HFF-Myc (cell line): ENCODE results near the gene SPOCK2.

Source experiments
- DNase-seq: peaks from one replicate; pipeline ENCODE4 v3.0.0-alpha.2; 2011; ENCODE audit warnings: low read depth; ENCODE audit errors: extremely low read depth
- H3K4me3 ChIP-seq: replicated peaks from 2 replicates; pipeline ENCODE4 v1.5.1; 2011; ENCODE audit warnings: low read depth, mild to moderate bottlenecking, control low read depth, low read length
- TF ChIP-seq, protein P1 (sequence below): IDR thresholded peaks from 2 replicates; pipeline ENCODE4 v1.5.1; 2012; ENCODE audit warnings: mild to moderate bottlenecking, low read depth, low read length, control low read depth; ENCODE audit errors: missing control alignments

SPOCK2 gene

DNA sequence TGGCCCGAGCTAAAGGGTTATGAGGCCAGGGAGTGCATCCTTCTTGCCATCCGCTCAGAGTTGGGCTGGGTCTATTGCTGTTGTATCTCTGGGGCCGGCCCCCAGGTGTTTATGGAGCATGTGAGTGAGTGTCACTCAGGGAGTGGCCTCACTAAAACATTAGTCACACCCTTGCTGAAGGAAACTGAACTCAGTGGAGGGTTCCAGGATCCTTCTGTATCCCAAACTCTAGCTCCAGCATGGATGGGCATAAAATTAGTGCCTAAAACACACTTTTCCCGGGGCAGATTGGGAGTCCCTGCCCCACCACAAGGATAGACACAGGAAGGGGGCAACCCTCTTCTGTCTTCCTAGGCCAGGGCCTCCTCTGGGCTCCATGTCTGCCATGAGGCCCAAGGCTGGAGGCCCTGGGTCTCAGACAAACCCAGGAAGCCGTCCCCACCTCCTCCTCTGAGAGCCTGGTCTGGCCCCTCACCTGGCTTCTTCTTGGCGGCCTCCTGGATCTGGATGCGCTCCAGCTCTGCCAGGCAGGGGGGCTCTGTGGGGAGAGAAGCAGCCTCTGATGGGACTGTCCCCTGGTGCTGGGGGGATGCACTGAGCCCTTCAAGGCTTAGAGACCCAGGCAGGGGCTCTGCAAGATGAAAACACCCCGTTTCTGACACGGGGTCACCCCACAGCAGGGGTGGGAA, 24.5 kb downstream of the SPOCK2 start:
- TF ChIP-seq, protein P1, sequence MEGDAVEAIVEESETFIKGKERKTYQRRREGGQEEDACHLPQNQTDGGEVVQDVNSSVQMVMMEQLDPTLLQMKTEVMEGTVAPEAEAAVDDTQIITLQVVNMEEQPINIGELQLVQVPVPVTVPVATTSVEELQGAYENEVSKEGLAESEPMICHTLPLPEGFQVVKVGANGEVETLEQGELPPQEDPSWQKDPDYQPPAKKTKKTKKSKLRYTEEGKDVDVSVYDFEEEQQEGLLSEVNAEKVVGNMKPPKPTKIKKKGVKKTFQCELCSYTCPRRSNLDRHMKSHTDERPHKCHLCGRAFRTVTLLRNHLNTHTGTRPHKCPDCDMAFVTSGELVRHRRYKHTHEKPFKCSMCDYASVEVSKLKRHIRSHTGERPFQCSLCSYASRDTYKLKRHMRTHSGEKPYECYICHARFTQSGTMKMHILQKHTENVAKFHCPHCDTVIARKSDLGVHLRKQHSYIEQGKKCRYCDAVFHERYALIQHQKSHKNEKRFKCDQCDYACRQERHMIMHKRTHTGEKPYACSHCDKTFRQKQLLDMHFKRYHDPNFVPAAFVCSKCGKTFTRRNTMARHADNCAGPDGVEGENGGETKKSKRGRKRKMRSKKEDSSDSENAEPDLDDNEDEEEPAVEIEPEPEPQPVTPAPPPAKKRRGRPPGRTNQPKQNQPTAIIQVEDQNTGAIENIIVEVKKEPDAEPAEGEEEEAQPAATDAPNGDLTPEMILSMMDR, result no peak
- no peak overlapping the region for H3K4me3 ChIP-seq
- DNase-seq, result no peak

DNA sequence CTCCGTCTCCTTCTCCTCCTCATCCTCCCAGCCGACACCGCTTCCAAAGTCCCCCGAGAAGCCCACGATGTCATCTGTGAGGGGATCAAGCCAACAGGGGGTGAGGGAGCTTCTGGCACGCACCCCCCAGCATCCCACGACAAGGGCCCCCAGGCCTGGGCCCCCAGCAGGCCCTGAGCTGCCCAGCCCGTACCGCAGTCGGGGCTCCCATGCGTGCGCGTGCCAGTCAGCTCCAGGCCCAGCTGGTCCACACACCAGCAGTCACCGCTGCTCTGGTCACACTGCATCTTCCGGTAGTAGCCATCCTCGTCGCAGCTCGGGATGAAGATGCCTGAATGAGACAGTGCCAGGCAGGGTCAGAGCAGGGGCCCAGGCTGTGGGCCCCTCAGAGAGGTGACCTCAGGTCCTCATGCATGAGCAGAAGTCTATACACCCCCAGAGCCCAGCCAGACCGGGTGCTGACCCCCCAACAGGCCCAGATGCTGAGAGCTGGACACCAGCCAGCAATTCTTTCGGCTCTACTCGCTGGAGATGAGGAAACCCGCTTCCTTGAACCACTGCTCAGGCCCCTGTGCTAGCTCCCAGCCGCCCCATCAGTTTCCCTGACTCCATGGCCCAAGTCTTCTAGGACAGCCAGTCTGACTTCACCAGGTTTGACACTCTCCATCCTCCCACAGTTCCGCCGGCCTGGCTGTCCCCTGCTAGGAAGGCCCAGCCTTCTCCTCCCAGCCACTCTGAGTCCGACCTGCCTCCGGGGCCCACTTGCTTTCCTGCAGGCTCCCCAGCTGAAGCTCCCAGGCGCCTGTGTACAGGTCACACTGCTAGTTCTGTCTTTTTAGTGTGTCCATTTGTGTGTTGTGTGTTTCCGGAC, 25.3 kb downstream of the SPOCK2 start:
- H3K4me3 ChIP-seq, result no peak overlapping the region
- TF ChIP-seq, protein P1, result no peak
- no peak for DNase-seq

DNA sequence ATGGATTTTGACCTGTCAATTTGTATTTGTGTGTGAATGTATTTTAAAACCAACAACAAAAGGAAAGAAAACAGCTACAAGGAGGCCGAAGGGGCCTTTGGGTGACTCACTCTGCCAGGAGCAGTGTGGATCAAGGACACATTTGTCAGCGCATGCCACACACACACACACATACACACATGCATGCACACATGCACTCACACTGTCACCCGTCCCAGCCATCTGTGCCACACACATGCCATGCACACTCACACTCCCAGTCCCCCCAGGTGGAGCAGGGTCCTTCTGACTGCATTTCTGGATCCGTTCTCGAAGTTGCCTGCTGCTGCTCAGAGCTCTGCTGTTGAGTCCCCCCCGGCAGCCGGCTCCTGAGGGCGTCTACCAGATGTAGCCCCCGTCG, 26.0 kb downstream of the SPOCK2 start:
- peak; percentile 16 for DNase-seq

DNA sequence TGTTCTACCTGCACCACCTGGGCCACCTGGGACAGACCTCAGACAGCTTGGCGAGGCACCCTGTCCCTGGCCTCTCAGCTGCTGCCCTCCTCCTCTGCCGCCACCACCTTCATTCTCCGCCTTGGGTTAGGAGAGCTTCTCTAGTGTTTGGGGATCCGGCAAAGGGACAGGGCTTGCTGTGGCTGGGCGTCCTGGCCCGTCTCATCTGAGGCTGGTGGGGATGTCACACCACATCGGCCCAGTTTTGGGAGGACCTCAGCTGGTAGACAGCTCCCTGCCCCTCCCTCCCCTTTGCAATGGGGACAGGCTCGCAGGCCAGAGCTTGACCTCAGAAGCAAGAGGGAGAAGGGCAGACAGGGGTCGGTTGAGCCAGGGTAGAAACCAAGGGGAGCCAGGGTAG, 26.4 kb downstream of the SPOCK2 start:
- TF ChIP-seq, protein P1, result no peak
- no peak for DNase-seq
- H3K4me3 ChIP-seq, result no peak overlapping the region

More for the DNA sequence above, 26.0 kb downstream of the SPOCK2 start:
- H3K4me3 ChIP-seq, result no peak overlapping the region
- TF ChIP-seq, protein P1, result no peak

DNA sequence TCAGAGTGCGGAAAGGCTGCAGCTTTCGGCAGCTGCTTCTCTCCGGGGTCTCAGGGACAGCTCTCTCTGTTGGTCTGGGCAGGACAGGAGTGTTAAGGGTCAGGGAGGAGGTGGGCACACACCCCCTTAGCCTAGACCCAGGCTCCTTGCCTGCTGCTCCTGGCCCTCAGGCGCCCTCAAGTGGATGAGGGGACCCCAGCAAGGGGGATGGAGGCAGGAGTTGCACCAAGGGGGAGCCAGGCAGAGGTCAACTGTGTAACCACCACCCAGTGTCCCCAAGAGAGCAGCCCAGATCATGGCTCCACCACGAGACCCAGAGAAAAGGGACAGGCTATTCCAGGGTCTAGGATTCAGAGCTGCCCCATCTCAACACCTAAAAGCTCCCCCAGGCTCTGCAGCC, 26.9 kb downstream of the SPOCK2 start:
- H3K4me3 ChIP-seq, result no peak overlapping the region
- DNase-seq, result no peak
- TF ChIP-seq, protein P1, result peak; percentile 40

DNA sequence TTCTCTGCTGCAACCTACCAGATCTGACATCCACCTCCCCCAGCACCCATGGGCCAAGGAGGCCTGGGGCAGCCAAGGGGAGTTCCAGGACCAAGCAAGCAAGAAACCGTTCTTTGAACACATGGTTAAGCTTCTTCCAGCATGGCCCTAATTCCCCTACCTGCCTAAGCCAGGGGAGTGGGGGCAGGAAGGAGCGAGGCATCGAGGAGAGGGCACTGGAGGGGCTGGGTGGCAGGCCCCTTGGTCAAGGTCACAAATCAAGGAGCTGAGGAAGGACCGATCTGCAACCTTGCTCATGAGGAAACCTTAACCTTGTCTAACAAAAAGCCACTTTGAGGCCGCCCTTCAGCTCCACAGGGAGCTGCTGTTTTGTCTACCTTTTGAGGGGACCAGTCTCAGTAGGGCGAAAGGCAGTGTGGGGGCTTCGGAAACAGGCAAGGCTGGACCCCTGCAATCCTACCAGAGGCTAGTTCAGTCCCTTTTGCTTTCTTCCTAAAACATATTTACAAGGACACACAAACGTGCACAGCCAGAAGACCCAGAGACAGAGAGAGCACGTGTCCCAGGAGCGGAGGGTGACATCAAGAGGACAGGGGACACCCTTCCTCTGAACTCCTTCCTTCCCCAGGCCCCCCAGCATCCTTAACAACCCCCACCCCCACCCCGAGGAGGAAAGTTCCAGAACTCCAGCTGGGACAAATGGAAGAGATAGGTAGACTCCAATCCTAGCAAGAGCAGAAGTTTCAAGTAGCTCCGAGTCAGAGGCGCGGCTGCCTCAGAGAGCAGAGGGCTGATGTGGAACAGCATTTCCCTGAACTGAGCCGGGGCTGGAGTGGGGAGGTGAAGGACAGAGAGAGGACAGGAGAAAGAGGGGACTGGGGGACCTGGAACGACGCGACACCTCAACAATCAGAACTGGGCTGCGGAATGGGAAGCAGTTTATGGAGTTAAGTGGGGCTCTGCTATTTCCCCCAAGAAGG, 28.2 kb downstream of the SPOCK2 start:
- TF ChIP-seq, protein P1, result no peak
- H3K4me3 ChIP-seq, result no peak overlapping the region
- no peak for DNase-seq
